Fibroblast of villous mesenchyme (primary cell): Measurements from ENCODE around the gene ESRRB. TPM values are rescaled to one million over a fixed set of nuclear protein-coding genes. Genes with fewer than 3 reads are reported as not detected.

Experiments
- DNase-seq: peaks from one replicate; pipeline ENCODE4 v3.0.0-alpha.2; 2010; ENCODE audit warnings: low read depth
- H3K4me3 ChIP-seq: 2 replicates; pipeline ENCODE4 v1.5.1; 2011; ENCODE audit warnings: low read depth, mild to moderate bottlenecking, low read length
- total RNA-seq: library from RNA; depleted of rRNA; stranded (reverse); fragments of >200 nt; gene quantifications from 2 replicates; pipeline ENCODE4 v1.2.3, GENCODE V29; 2012
- TF ChIP-seq, protein P1 (sequence below): IDR thresholded peaks from 2 replicates; pipeline ENCODE4 v1.5.1; 2012; ENCODE audit warnings: low read depth, mild to moderate bottlenecking, low read length; ENCODE audit not compliant: insufficient read depth

ESRRB gene
- total RNA-seq, 1 donor: not detected

DNA sequence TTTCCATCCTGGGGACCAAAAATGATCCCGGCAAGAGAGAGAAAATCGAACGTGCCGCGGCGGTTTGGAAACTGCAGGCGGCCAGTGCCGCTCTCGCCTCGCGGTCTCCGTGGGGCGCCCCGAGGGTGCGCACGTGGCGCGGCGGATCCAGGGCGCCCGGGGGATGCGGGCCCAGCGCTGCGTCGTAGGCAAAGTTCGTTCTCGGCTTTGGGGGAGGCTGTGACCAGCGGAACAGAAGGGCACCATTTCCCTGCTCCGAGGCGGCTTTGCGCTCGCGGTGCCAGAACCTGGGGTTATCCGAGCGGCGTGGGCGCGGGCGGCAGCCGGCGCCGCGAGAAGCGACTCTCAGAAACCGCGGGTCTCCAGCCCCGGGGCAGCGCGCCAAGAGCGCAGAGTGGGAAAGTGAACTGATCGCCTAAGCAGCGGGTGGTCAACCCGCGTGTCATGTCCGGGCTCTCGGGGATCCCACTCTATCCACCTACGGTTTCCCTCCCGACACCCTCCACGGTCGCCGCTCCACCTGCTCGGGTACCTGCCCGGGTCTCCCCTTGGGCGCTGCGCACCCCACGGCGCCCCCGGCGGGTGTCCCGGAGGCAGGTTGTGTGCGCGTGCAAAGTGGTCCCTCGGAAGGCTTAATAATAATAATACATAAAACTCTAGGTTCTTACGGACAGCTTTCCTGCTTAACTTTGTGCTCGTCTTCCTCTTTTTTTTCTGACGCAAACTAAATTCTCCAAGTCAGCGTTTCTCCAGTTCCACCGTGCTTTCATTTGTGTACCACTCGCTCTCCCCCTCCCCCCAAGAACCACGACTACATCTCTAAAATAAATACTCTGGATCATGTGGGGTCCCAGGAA lies 1.2 kb downstream of the ESRRB start:
- DNase-seq: no peak
- TF ChIP-seq, protein P1, sequence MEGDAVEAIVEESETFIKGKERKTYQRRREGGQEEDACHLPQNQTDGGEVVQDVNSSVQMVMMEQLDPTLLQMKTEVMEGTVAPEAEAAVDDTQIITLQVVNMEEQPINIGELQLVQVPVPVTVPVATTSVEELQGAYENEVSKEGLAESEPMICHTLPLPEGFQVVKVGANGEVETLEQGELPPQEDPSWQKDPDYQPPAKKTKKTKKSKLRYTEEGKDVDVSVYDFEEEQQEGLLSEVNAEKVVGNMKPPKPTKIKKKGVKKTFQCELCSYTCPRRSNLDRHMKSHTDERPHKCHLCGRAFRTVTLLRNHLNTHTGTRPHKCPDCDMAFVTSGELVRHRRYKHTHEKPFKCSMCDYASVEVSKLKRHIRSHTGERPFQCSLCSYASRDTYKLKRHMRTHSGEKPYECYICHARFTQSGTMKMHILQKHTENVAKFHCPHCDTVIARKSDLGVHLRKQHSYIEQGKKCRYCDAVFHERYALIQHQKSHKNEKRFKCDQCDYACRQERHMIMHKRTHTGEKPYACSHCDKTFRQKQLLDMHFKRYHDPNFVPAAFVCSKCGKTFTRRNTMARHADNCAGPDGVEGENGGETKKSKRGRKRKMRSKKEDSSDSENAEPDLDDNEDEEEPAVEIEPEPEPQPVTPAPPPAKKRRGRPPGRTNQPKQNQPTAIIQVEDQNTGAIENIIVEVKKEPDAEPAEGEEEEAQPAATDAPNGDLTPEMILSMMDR: no peak
- H3K4me3 ChIP-seq: no peak overlapping the region

DNA sequence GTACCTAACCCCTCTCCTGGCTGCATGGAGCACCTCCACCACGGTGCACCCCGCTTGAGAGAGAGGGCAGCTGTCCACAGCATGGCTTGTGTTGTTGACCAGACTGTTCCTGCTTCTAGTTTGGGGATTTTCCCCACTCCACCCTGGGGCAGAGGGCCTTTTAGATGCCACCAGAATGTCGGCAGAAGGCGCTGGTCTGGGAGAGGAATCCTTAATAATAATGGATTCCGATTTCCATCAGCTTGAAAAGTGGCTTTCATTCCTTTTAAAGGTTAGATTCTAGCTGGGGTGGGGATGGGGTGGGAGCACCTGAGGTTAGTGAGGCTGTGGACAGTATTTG lies 1.8 kb downstream of the ESRRB start:
- TF ChIP-seq, protein P1: no peak
- DNase-seq: no peak
- no peak overlapping the region for H3K4me3 ChIP-seq

DNA sequence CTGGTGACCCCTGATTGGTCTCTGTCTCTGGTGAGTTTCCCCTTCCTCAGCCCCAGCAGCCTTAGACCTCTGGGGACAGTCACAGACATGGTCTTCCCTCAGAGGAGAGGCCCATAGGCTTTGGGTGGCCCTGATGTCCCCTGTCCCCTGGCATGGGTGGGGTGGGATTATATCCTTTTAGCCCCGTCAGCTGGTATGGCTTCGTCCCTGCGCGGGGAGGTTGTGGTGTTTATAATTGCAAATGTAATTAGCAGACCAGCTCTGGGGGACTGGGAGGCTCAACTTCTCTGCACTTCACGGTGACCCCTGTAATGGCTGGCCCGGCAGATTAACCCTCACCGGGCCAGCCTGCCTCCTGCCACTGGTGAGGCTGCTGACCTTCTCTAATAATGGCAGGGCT lies 5.1 kb downstream of the ESRRB start:
- no peak for DNase-seq
- H3K4me3 ChIP-seq: no peak overlapping the region
- TF ChIP-seq, protein P1: no peak

DNA sequence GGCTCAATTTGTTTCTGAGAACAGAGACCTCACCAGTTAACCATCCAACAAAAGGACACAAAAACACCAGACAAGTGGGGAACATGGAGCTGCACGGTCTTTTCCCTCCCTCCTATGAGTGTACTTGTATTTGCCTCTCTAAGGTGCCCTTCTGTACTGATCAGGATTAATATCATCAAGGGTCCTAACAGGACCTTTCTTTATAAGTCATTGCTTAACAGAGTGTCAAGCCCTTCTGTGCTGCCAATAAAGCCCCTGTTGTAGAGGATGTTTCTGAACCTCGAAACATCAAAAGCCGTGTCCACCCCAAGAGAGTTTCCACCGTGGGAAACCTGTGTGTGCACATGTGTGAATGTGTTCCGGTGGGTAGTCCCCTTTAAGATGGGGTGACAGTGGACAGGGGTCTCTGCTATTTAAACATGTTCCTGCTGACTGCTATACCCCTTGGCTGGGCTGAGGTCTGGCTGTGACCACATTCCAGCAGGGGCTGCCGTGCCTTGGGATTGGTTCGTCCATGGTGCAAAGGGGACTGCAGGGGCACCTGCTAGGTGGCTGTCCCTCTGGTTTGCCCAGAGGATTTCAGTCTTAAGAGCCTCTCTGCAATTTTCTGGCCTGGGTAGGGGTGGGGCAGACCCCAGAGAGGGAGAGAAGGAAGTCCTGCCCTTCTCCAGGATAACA lies 6.0 kb downstream of the ESRRB start:
- no peak for DNase-seq
- no peak overlapping the region for H3K4me3 ChIP-seq
- TF ChIP-seq, protein P1: no peak

DNA sequence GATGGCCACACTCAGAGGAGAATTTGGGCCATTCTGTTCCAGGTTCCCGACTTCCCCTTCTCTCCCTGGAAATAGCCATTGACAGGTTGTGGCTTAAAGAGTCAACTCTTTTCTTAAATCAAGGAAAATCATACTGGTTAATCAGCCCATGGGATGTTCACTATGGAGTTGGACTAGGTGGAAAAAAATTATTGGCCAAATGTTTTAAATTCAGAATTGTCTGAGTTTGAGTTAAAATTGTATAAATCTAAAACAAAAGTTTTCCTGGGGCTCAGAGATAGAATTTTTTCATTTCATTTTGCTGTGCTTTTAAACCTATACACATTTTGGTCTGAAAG lies 6.5 kb downstream of the ESRRB start:
- TF ChIP-seq, protein P1: no peak
- DNase-seq: no peak
- no peak overlapping the region for H3K4me3 ChIP-seq

DNA sequence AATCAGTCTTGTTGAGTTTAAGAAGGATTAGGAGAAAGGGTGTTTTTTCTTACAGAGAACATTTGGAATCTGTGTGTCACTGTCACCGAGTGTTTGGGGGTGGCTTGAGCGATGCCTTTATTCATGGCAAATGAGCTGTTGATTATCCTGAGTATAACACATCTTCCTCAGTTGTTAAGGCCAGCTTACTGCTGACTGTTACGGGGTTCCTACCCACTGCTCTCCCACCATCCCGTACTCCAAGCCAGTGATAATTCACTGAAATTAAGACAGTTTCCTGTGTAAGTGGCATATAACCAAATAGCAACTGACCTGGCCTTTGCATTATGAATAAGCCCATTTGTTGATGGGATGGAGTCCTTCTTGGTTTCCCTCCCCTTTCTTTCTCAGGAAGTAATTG lies 9.5 kb downstream of the ESRRB start:
- no peak overlapping the region for H3K4me3 ChIP-seq
- TF ChIP-seq, protein P1: no peak

More for the DNA sequence above, 9.5 kb downstream of the ESRRB start:
- no peak for DNase-seq
